K562 (cell line): ENCODE results near the gene JAKMIP1. TPM values are rescaled to one million over a fixed set of nuclear protein-coding genes. Genes with fewer than 3 reads are reported as not detected.

Experiments
- ATAC-seq: fragments of 200-7000 bp; cut with Tn5 transposase; 3 replicates; pipeline ENCODE4 v1.9.1; 2020; ENCODE audit warnings: moderate library complexity
- BruUV-seq: library from RNA; stranded (reverse); fragments of 400-500 nt; replicated peaks from 2 replicates; lab custom pipeline; 2021; lab: Mats Ljungman, UMichigan
- CTCF ChIA-PET: fragments of 300-600 bp; formaldehyde crosslinking; extraction: SDS; loops from one replicate; lab custom pipeline; 2021; ENCODE audit warnings: low intra/inter-chr PET ratio; lab: Yijun Ruan, JAX
- POLR2A ChIA-PET: fragments of 300-600, 350-650 bp; sonication (Branson Sonifier 250); formaldehyde crosslinking; extraction: SDS; loops from one replicate; lab custom pipeline; 2021; ENCODE audit warnings: antibody characterized with exemption, inconsistent platforms; lab: Yijun Ruan, JAX
- DNase-seq, 4 experiments: peaks; one replicate each; pipeline versions ENCODE4 v3.0.0 to v3.0.0-alpha.2; 2011 to 2018; ENCODE audit warnings: low spot score in 3 of 4, mixed read lengths in 3 of 4; ENCODE audit errors: extremely low read depth in 1 of 4
- FAIRE-seq: peaks from 2 replicates; lab custom pipeline; 2011; peaks lifted over from hg19 to GRCh38; lab: Jason Lieb, UNC
- H2AFZ ChIP-seq: 2 replicates; pipeline ENCODE4 v1.6.0; 2011; ENCODE audit warnings: low read depth, low read length, control low read depth, inconsistent platforms
- H3K27ac ChIP-seq: fragments of 200-600 bp; 3 replicates; pipeline ENCODE4 v1.8.0; 2011; ENCODE audit warnings: low read depth, mild to moderate bottlenecking, control low read depth, inconsistent platforms, low read length, moderate library complexity, mixed read lengths; ENCODE audit errors: extremely low read depth
- H3K27me3 ChIP-seq, 2 experiments: fragments of 300-600 bp in 1 of 2; 2 replicates in 1 of 2; 3 replicates in 1 of 2; pipeline versions ENCODE4 v1.6.0 to v1.8.0; 2011; ENCODE audit warnings: inconsistent platforms in 2 of 2, low read length in 2 of 2, mild to moderate bottlenecking in 1 of 2, mixed read lengths in 1 of 2, moderate library complexity in 1 of 2; ENCODE audit not compliant: control insufficient read depth in 2 of 2, insufficient read depth in 2 of 2
- H3K36me3 ChIP-seq: fragments of 300-600 bp; 3 replicates; pipeline ENCODE4 v1.8.0; 2011; ENCODE audit warnings: mild to moderate bottlenecking, low read length, inconsistent platforms; ENCODE audit not compliant: control insufficient read depth, insufficient read depth
- H3K4me1 ChIP-seq, 2 experiments: fragments of 200-600 bp in 1 of 2; replicated peaks in 1 of 2; 2 replicates in 1 of 2; 3 replicates in 1 of 2; pipeline versions ENCODE4 v1.5.1 to v1.8.0; 2011; ENCODE audit warnings: inconsistent platforms in 2 of 2, low read length in 2 of 2, mild to moderate bottlenecking in 1 of 2, mixed read lengths in 1 of 2, moderate library complexity in 1 of 2; ENCODE audit not compliant: control insufficient read depth in 2 of 2, insufficient read depth in 2 of 2
- H3K4me2 ChIP-seq: 2 replicates; pipeline ENCODE4 v1.6.1; 2011; ENCODE audit warnings: low read length, control low read depth, inconsistent platforms, mixed read lengths; ENCODE audit not compliant: insufficient read depth
- H3K4me3 ChIP-seq: fragments of 200-600 bp; sonication (generic), shearing (Covaris generic); 2 replicates; pipeline ENCODE4 v1.5.1; 2016; ENCODE audit warnings: control low read depth, inconsistent platforms
- H3K79me2 ChIP-seq: fragments of 200-600 bp; 3 replicates; pipeline ENCODE4 v1.8.0; 2011; ENCODE audit warnings: low read length, inconsistent platforms; ENCODE audit not compliant: control insufficient read depth, insufficient read depth
- H3K9ac ChIP-seq, 2 experiments: 2 replicates each; pipeline versions ENCODE4 v1.6.0 to v1.6.1; 2011; ENCODE audit warnings: low read depth in 2 of 2, low read length in 2 of 2, control low read depth in 1 of 2, inconsistent platforms in 1 of 2, mild to moderate bottlenecking in 1 of 2, mixed read lengths in 1 of 2; ENCODE audit not compliant: insufficient read depth in 1 of 2
- H3K9me1 ChIP-seq: one replicate; pipeline ENCODE4 v1.6.0; 2011; ENCODE audit warnings: inconsistent platforms, mild to moderate bottlenecking, low read length, moderate library complexity; ENCODE audit not compliant: control insufficient read depth, insufficient read depth
- H3K9me3 ChIP-seq: replicated peaks from 2 replicates; pipeline ENCODE4 v1.5.1; 2011; ENCODE audit warnings: low read depth, low read length, inconsistent platforms; ENCODE audit not compliant: control insufficient read depth, insufficient read depth
- H4K20me1 ChIP-seq: replicated peaks from 2 replicates; pipeline ENCODE4 v1.6.1; 2011; ENCODE audit warnings: low read length, inconsistent platforms, mixed read lengths; ENCODE audit not compliant: control insufficient read depth, insufficient read depth
- ARNT ChIP-seq, 2 experiments: fragments of 450-650 bp; IDR thresholded peaks; 2 replicates each; pipeline ENCODE4 v1.6.1; 2016; ENCODE audit warnings: mild to moderate bottlenecking in 1 of 2
- MYBL2 ChIP-seq, 2 experiments: fragments of 450-650 bp in 1 of 2; sonication (generic) in 1 of 2; formaldehyde crosslinking in 1 of 2; IDR thresholded peaks; 2 replicates each; pipeline versions ENCODE4 v1.6.1 to v1.8.1; 2017 to 2022; ENCODE audit warnings: borderline replicate concordance in 1 of 2, inconsistent platforms in 1 of 2, low read depth in 1 of 2, mild to moderate bottlenecking in 1 of 2, missing genetic modification reagents in 1 of 2, moderate library complexity in 1 of 2
- ZKSCAN3 ChIP-seq: fragments of 250-450 bp; sonication (Bioruptor Pico); IDR thresholded peaks from 2 replicates; pipeline ENCODE4 v1.4.0; 2020
- WGBS: fragments of 100-300 bp; shearing (Covaris generic); methylation state at CpG from one replicate; pipeline ENCODE4 v1.1.6; 2016; ENCODE audit warnings: low coverage, mixed read lengths; ENCODE audit not compliant: insufficient coverage; ENCODE audit errors: missing lambda C conversion rate; 5-methylcytosine and 5-hydroxymethylcytosine counted together
- in situ Hi-C: fragments of 300-500 bp; cut with MboI; formaldehyde crosslinking; loops from 4 replicates; pipeline ENCODE4 v1.15.0; 2018; ENCODE audit warnings: inconsistent platforms, mixed read lengths
- intact Hi-C: fragments of 100-400 bp; cut with micrococcal nuclease; formaldehyde crosslinking; loops from 2 replicates; pipeline ENCODE4 v1.14.2; 2022
- polyA plus RNA-seq, 8 experiments: library from polyadenylated mRNA; depleted of rRNA in 4 of 8; stranded (reverse) in 5 of 8; unstranded in 3 of 8; fragments of >200 nt; fragmentation: Nextera tagmentation in 2 of 8; fragmentation: Illumina TruSeq in 1 of 8; extraction: Ambion mirVana in 2 of 8; extraction: Trizol in 1 of 8; gene quantifications; 2 replicates each; pipeline versions ENCODE4 v1.2.1 to v1.2.3, GENCODE V29; 2011 to 2014; ENCODE audit warnings: inconsistent platforms in 1 of 8, missing spikeins in 1 of 8
- total RNA-seq, 7 experiments: library from RNA; depleted of rRNA in 6 of 7; stranded (reverse); fragments of >200 nt in 6 of 7; fragmentation: Illumina TruSeq in 2 of 7; extraction: Trizol in 2 of 7; gene quantifications; 2 replicates each; pipeline versions ENCODE4 v1.2.1 to v1.2.3, GENCODE V29; 2011 to 2021; ENCODE audit warnings: low replicate concordance in 1 of 7
- TF ChIP-seq, protein P1 (sequence below), 3 experiments: IDR thresholded peaks in 2 of 3; conservative IDR thresholded peaks in 1 of 3; 2 replicates each; pipeline ENCODE4 v1.5.1; 2011 to 2012; ENCODE audit warnings: low read length in 3 of 3, mild to moderate bottlenecking in 3 of 3, control low read depth in 2 of 3, improper control_type of control experiment in 1 of 3, inconsistent platforms in 1 of 3, low read depth in 1 of 3, mixed read lengths in 1 of 3, moderate library complexity in 1 of 3; ENCODE audit not compliant: insufficient read depth in 2 of 3
- TF ChIP-seq, protein P2 (sequence below), 2 experiments: fragments of 250-450 bp in 1 of 2; fragments of 450-650 bp in 1 of 2; sonication (Bioruptor Pico) in 1 of 2; IDR thresholded peaks; 2 replicates each; pipeline versions ENCODE4 v1.6.1 to v1.8.0; 2016 to 2021; ENCODE audit warnings: mild to moderate bottlenecking in 2 of 2, moderate library complexity in 2 of 2, missing compliant biosample characterization in 1 of 2, missing genetic modification characterization in 1 of 2
- TF ChIP-seq, protein P3 (sequence below), 2 experiments: fragments of 200-800 bp in 1 of 2; sonication (Bioruptor generic) in 1 of 2; sonication (generic) in 1 of 2; formaldehyde crosslinking in 1 of 2; IDR thresholded peaks in 1 of 2; conservative IDR thresholded peaks in 1 of 2; 2 replicates each; pipeline versions ENCODE4 v1.5.0 to v1.6.1; 2016 to 2020; ENCODE audit warnings: missing compliant biosample characterization in 1 of 2, missing genetic modification characterization in 1 of 2, missing genetic modification reagents in 1 of 2

JAKMIP1 gene
- total and polyA plus RNA-seq, 9 of the 15 experiments (the other 6 are each of a cell fraction or from before 2014, with no cell fraction given): not detected

DNA sequence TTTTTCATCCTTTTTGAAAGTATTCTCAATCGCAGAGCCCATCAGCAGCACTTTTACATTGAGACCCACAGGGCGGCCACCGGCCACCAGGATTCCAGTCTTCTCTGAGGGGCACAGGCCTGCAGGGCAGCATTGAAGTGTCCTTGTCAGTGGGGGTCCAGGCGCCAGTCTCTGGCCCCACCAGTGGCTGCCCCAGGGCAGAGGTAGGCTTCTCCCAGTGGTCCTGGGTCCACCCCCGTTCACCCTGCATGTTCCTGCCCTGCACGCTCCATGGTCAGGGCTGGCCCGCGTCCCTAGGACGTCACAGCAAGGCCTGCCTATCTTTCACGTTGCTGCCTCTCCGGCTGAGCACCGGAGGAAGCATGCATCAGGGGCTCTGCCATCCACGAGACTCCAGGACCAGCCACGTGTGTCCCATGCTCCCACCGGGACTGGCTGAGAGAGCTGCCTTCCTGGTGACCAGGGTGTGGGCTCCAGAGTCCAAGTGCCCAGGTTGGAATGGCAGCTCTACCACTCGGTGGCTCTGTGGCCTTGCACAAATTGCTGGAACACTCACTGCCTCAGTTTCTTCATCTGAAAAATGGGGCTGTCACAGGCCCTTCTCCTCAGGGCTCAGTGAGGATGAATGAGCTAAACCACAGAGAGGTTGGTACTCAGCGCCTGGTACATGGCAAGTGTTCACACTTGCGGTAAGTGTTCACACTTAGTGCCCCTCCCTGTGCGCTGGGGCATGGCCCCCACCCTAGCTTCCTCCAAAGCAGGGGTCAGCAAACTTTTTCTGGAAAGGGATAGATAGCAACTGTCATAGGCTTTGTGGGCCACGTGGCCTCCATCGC is 30.7 kb upstream of the JAKMIP1 start:
- Histone ChIP-seq H2AFZ (no peak overlapping the region), H3K36me3 (no peaks in the 10 kb centered on the region), H3K4me2 (no peak overlapping the region), H3K4me3 (no peak overlapping the region), H4K20me1 (no peaks in the 10 kb centered on the region), H3K9me3 (no peaks in the 10 kb centered on the region), H3K9ac (no peak overlapping the region), H3K79me2 (no peaks in the 10 kb centered on the region), H3K9me1 (no peaks in the 10 kb centered on the region), H3K27ac (no peak overlapping the region), H3K27me3 (peaks cover 0 to 26% of the 10 kb centered on the region in 2 experiments; a peak in 3 of 5 replicates), H3K4me1 (no peaks in the 10 kb centered on the region; a peak in 1 of 5 replicates)
- WGBS: under 1% methylated on average over 21 of the region's 21 CpGs
- ATAC-seq (no peak), DNase-seq (no peak), FAIRE-seq (no peak)
- in situ Hi-C loops: no loop called here
- POLR2A ChIA-PET: no interaction called here
- BruUV-seq: no TSS peak
- CTCF ChIA-PET: no interaction called here
- intact Hi-C loops: no loop called here
- no peak for TF ChIP-seq MYBL2 (IDR thresholded peaks at IDR 0.05; ENCODE audit: low read depth)
- no peak for TF ChIP-seq MYBL2 (CRISPR knock-in tag; IDR thresholded peaks at IDR 0.05; ENCODE audit: borderline replicate concordance)
- TF ChIP-seq, protein P1, sequence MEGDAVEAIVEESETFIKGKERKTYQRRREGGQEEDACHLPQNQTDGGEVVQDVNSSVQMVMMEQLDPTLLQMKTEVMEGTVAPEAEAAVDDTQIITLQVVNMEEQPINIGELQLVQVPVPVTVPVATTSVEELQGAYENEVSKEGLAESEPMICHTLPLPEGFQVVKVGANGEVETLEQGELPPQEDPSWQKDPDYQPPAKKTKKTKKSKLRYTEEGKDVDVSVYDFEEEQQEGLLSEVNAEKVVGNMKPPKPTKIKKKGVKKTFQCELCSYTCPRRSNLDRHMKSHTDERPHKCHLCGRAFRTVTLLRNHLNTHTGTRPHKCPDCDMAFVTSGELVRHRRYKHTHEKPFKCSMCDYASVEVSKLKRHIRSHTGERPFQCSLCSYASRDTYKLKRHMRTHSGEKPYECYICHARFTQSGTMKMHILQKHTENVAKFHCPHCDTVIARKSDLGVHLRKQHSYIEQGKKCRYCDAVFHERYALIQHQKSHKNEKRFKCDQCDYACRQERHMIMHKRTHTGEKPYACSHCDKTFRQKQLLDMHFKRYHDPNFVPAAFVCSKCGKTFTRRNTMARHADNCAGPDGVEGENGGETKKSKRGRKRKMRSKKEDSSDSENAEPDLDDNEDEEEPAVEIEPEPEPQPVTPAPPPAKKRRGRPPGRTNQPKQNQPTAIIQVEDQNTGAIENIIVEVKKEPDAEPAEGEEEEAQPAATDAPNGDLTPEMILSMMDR (IDR thresholded peaks at IDR 0.05 in 2 of 3, conservative IDR thresholded peaks at IDR 0.05 in 1 of 3; ENCODE audit: insufficient read depth in 2 of 3, low read depth in 1 of 3, low read length in 3 of 3): no peak
- no peak for TF ChIP-seq ARNT (IDR thresholded peaks at IDR 0.05)
- TF ChIP-seq, protein P2, sequence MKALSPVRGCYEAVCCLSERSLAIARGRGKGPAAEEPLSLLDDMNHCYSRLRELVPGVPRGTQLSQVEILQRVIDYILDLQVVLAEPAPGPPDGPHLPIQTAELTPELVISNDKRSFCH (CRISPR knock-in tag; IDR thresholded peaks at IDR 0.05): no peak
- TF ChIP-seq, protein P2 (tag; IDR thresholded peaks at IDR 0.05): no peak
- no peak for TF ChIP-seq ZKSCAN3 (CRISPR knock-in tag)
- TF ChIP-seq, protein P3, sequence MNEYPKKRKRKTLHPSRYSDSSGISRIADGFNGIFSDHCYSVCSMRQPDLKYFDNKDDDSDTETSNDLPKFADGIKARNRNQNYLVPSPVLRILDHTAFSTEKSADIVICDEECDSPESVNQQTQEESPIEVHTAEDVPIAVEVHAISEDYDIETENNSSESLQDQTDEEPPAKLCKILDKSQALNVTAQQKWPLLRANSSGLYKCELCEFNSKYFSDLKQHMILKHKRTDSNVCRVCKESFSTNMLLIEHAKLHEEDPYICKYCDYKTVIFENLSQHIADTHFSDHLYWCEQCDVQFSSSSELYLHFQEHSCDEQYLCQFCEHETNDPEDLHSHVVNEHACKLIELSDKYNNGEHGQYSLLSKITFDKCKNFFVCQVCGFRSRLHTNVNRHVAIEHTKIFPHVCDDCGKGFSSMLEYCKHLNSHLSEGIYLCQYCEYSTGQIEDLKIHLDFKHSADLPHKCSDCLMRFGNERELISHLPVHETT (CRISPR knock-in tag; conservative IDR thresholded peaks at IDR 0.05 in 1 of 2, IDR thresholded peaks at IDR 0.05 in 1 of 2): no peak
